Limb (tissue), 2 donors: ENCODE results near the gene PDE3B.
"Not testable (repeated sequence)": the region's sequence is repeated elsewhere in the genome, so short reads cannot be mapped to it uniquely, and the experiment has no call there.

Experiments used
- DNase-seq, 2 donors: peaks; one replicate each; pipeline ENCODE4 v3.0.0-alpha.2; 2016; ENCODE audit errors: extremely low spot score in 2 of 2

PDE3B gene

GRCh38 chr11:14676068-14676467 lies 32.5 kb downstream of the PDE3B start:
- DNase-seq, result no peak

GRCh38 chr11:14677146-14677545 lies 33.5 kb downstream of the PDE3B start:
- DNase-seq, result no peak

GRCh38 chr11:14678350-14678749 lies 34.7 kb downstream of the PDE3B start:
- DNase-seq, result no peak

GRCh38 chr11:14679662-14680061 lies 36.1 kb downstream of the PDE3B start:
- no peak for DNase-seq

GRCh38 chr11:14684234-14684915 lies 40.8 kb downstream of the PDE3B start:
- not testable (repeated sequence) for DNase-seq

DNA sequence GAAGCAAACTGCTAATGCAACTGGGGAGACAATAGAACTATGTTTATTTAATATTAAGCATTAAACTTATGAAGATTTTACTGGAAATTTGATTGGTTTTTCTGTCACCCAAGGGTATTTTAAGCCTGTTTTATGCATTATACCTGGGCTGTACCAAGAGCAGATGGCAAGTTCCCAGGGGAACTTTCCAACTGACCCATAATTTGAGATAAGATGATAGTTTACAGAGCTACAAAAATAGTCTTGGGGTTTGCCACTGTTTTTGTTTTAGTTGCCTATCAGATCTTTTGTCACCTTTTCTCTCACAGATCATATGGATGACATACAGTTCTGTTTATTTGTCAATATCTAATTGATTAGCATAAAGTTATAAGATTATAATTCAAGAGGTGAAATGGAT lies 43.9 kb downstream of the PDE3B start:
- no peak for DNase-seq

GRCh38 chr11:14687943-14688627 lies 44.5 kb downstream of the PDE3B start:
- no peak for DNase-seq

DNA sequence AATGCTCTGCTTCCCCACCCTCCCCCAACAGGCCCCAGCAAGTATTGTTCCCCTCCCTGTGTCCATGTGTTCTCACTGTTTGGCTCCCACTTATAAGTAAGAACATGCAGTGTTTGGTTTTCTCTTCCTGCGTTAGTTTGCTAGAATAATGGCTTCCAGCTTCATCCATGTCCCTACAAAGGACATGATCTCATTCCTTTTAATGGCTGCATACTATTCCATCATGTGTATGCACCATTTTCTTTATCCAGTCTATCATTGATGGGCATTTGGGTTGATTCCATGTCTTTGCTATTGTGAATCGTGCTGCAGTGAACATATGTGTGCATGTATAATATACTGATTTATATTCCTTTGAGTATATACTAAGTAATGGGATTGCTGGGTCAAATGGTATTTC lies 52.1 kb downstream of the PDE3B start:
- DNase-seq, result not testable (repeated sequence)

- DNase-seq, result no peak
Observed at GRCh38 chr11:14698771-14699170, 55.2 kb downstream of the PDE3B start.

DNA sequence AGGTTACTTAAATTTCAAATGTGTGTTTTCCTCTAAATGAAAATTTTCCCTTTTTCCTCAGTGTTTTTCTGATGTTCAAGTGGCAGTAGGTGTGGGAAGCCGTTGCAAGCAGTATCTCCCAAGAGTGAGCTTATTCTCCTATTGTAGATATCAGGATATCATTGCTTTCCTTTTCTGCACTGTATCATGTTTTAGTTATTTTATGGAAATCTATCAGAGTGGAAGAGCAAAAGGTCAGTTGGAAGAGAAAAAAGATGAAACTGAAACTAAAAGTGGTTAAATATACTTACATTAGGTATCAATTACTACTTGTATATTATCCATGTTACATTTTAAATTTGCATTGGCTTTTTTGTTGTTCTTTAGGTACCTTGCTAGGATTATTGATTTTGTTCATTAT lies 57.0 kb downstream of the PDE3B start:
- no peak for DNase-seq

- DNase-seq, result no peak
Observed at GRCh38 chr11:14702760-14703159, 59.2 kb downstream of the PDE3B start.

DNA sequence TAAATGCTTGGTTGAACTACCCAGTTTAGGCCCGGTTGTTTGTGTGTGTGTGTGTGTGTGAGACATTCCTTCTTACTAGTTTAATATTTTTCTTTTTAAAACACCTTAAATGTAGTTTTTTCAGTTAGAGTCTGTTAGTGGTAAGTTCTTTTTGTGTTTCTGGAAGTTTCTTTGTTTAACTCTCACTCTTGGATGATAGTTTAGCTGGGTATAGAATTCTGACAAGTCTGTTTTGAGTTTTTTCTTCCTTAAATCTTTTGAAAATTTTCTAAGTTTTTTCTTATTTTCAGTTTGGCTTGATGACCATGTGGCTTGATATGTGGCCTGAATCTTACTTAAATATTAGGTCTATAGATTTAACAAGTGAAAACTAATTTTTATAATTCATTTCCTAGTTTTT lies 60.1 kb downstream of the PDE3B start:
- no peak for DNase-seq

- DNase-seq, result no peak
Observed at GRCh38 chr11:14705067-14705466, 61.5 kb downstream of the PDE3B start.

GRCh38 chr11:14713496-14714244 lies 70.1 kb downstream of the PDE3B start:
- DNase-seq, result no peak

- DNase-seq, result not testable (repeated sequence)
Observed at GRCh38 chr11:14715669-14716068, 72.1 kb downstream of the PDE3B start.

GRCh38 chr11:14722496-14722895 lies 78.9 kb downstream of the PDE3B start:
- no peak for DNase-seq

GRCh38 chr11:14725150-14725549 lies 81.5 kb downstream of the PDE3B start:
- DNase-seq, result no peak

GRCh38 chr11:14727215-14727614 lies 83.6 kb downstream of the PDE3B start:
- DNase-seq, result no peak

DNA sequence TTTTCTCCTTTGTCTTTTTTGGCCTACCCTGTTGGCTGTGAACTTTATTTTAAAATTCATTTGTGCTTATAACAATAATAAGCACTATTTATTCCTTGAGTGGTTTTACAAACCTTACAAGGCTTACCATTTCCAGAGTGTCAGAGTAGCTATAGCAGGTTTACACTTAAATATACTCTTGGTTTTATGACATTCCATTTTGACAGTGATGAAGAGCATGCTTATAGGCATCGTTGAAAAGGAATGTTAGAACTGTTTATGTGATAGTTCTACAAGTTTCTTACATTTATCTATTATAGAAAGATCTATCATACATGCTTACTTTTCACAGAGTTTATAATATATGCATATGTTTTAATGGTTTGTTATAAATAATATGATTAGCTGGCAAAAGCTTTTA lies 84.1 kb downstream of the PDE3B start:
- no peak for DNase-seq

- not testable (repeated sequence) for DNase-seq
Observed at GRCh38 chr11:14740539-14740938, 96.9 kb downstream of the PDE3B start.

DNA sequence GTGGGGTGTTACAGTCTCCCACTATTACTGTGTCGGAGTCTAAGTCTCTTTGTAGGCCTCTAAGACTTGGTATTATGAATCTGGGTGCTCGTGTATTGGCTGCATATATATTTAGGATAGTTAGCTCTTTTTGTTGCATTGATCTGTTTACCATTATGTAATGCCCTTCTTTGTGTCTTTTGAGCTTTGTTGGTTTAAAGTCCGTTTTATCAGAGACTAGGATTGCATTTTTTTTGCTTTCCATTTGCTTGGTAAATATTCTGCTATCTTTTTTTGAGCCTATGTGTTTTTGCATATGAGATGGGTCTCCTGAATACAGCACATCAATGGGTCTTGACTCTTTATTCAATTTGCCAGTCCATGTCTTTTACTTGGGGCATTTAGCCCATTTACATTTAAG lies 97.6 kb downstream of the PDE3B start:
- no peak for DNase-seq

DNA sequence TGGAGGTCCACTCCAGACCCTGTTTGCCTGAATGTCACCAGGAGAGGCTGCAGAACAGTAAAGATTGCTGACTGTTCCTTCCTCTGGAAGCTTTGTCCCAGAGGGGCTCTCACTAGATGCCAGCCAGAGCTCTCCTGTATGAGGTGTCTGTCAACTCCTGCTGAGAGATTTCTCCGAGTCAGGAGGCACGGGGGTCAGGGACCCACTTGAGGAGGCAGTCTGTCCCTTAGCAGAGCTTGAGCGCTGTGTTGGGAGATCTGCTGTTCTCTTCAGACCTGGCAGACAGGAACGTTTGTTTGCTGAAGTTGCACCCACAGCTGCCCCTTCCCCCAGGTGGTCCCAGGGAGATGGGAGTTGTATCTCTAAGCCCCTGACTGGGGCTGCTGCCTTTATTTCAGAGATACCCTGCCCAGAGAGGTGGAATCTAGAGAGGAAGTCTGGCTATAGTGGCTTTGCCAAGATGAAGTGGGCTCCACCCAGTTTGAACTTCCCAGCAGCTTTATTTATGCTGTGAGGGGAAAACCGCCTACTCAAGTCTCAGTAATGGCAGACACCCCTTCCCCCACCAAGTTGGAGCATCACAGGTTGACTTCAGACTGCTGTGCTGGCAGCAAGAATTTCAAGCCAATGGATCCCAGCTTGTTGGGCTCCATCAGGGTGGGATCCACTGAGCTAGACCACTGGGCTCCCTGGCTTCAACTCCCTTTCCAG lies 99.4 kb downstream of the PDE3B start:
- DNase-seq, result no peak
